SK-N-SH treated with all-trans-retinoic acid at 6 μM for 48 hours (cell line): ENCODE results near the gene TLE4.

Source experiments
- ATAC-seq: fragments of 200-7000 bp; cut with Tn5 transposase; 3 replicates; pipeline ENCODE4 v1.9.1; 2020; ENCODE audit warnings: mild to moderate bottlenecking, moderate library complexity
- ARNTL ChIP-seq: fragments of 450-650 bp; formaldehyde crosslinking; IDR thresholded peaks from 2 replicates; pipeline ENCODE4 v1.5.0; 2020; ENCODE audit warnings: low read depth, mild to moderate bottlenecking, moderate library complexity, borderline replicate concordance
- BACH2 ChIP-seq: fragments of 250-450 bp; sonication (Bioruptor Pico); IDR thresholded peaks from 2 replicates; pipeline ENCODE4 v1.9.0; 2021; ENCODE audit warnings: mild to moderate bottlenecking, borderline replicate concordance
- CREB5 ChIP-seq: fragments of 250-450 bp; sonication (Bioruptor Pico); IDR thresholded peaks from 2 replicates; pipeline ENCODE4 v1.5.1; 2020; ENCODE audit warnings: low read depth, mild to moderate bottlenecking, moderate library complexity
- CSDC2 ChIP-seq: fragments of 250-450 bp; sonication (Bioruptor Pico); IDR thresholded peaks from 2 replicates; pipeline ENCODE4 v1.5.0; 2020; ENCODE audit warnings: mild to moderate bottlenecking, moderate library complexity
- CSRNP3 ChIP-seq: fragments of 250-450 bp; sonication (Bioruptor Pico); IDR thresholded peaks from 2 replicates; pipeline ENCODE4 v1.5.1; 2021; ENCODE audit warnings: mild to moderate bottlenecking, moderate library complexity
- GLIS3 ChIP-seq: fragments of 250-450 bp; sonication (Bioruptor Pico); IDR thresholded peaks from 2 replicates; pipeline ENCODE4 v1.5.0; 2020; ENCODE audit warnings: mild to moderate bottlenecking, moderate library complexity
- ISL1 ChIP-seq: fragments of 250-450 bp; sonication (Bioruptor Pico); IDR thresholded peaks from 2 replicates; pipeline ENCODE4 v2.1.2; 2022; ENCODE audit warnings: mild to moderate bottlenecking, moderate library complexity
- OSR1 ChIP-seq: fragments of 250-450 bp; sonication (Bioruptor Pico); IDR thresholded peaks from 2 replicates; pipeline ENCODE4 v1.8.0; 2022; ENCODE audit warnings: moderate library complexity, mild to moderate bottlenecking, inconsistent platforms
- POU6F1 ChIP-seq: fragments of 250-450 bp; sonication (Bioruptor Pico); IDR thresholded peaks from 2 replicates; pipeline ENCODE4 v1.8.0; 2021; ENCODE audit warnings: low read depth, mild to moderate bottlenecking, moderate library complexity, borderline replicate concordance
- PPARA ChIP-seq: fragments of 250-450 bp; sonication (Bioruptor Pico); IDR thresholded peaks from 2 replicates; pipeline ENCODE4 v1.5.0; 2020; ENCODE audit warnings: mild to moderate bottlenecking, borderline replicate concordance
- RARB ChIP-seq: fragments of 250-450 bp; sonication (Bioruptor Pico); IDR thresholded peaks from 2 replicates; pipeline ENCODE4 v1.8.0; 2021; ENCODE audit warnings: mild to moderate bottlenecking, moderate library complexity
- SNAI2 ChIP-seq: fragments of 250-450 bp; sonication (Bioruptor Pico); IDR thresholded peaks from 2 replicates; pipeline ENCODE4 v1.5.0; 2020; ENCODE audit warnings: mild to moderate bottlenecking, moderate library complexity
- TCF4 ChIP-seq: fragments of 250-450 bp; sonication (Bioruptor Pico); IDR thresholded peaks from 2 replicates; pipeline ENCODE4 v1.8.0; 2021; ENCODE audit warnings: mild to moderate bottlenecking, moderate library complexity, borderline replicate concordance
- TOX ChIP-seq: fragments of 250-450 bp; sonication (Bioruptor Pico); IDR thresholded peaks from 2 replicates; pipeline ENCODE4 v1.8.0; 2021; ENCODE audit warnings: mild to moderate bottlenecking, moderate library complexity, borderline replicate concordance
- TSHZ2 ChIP-seq: fragments of 250-450 bp; sonication (Bioruptor Pico); IDR thresholded peaks from 2 replicates; pipeline ENCODE4 v1.5.0; 2020; ENCODE audit warnings: mild to moderate bottlenecking, moderate library complexity
- ZC3H10 ChIP-seq: fragments of 250-450 bp; sonication (Bioruptor Pico); IDR thresholded peaks from 2 replicates; pipeline ENCODE4 v1.5.1; 2021; ENCODE audit warnings: mild to moderate bottlenecking, moderate library complexity
- ZFP3 ChIP-seq: fragments of 250-450 bp; sonication (Bioruptor Pico); IDR thresholded peaks from 2 replicates; pipeline ENCODE4 v1.5.0; 2020; ENCODE audit warnings: mild to moderate bottlenecking, moderate library complexity
- ZFP30 ChIP-seq: fragments of 450-650 bp; formaldehyde crosslinking; IDR thresholded peaks from 2 replicates; pipeline ENCODE4 v1.5.0; 2022; ENCODE audit warnings: mild to moderate bottlenecking, moderate library complexity
- ZNF565 ChIP-seq: fragments of 450-650 bp; formaldehyde crosslinking; conservative IDR thresholded peaks from 2 replicates; pipeline ENCODE4 v1.5.0; 2020; ENCODE audit warnings: low read depth, mild to moderate bottlenecking, moderate library complexity
- ZNF70 ChIP-seq: fragments of 450-650 bp; formaldehyde crosslinking; IDR thresholded peaks from 2 replicates; pipeline ENCODE4 v1.5.0; 2020; ENCODE audit warnings: mild to moderate bottlenecking, moderate library complexity
- ZNF8 ChIP-seq: fragments of 450-650 bp; formaldehyde crosslinking; IDR thresholded peaks from 2 replicates; pipeline ENCODE4 v1.5.0; 2020; ENCODE audit warnings: mild to moderate bottlenecking, moderate library complexity

The TLE4 gene

GRCh38 chr9:79592726-79593493 is 21.1 kb downstream of the TLE4 start:
- no peak for ATAC-seq
- TF ChIP-seq CSRNP3, result no peak
- TF ChIP-seq RARB (CRISPR knock-in tag), result no peak
- TF ChIP-seq CREB5 (CRISPR knock-in tag), result no peak
- no peak for TF ChIP-seq ZNF70
- no peak for TF ChIP-seq CSDC2
- TF ChIP-seq SNAI2 (CRISPR knock-in tag), result no peak
- no peak for TF ChIP-seq ISL1
- TF ChIP-seq ZC3H10 (CRISPR knock-in tag), result no peak
- TF ChIP-seq TSHZ2 (CRISPR knock-in tag), result no peak

GRCh38 chr9:79598562-79599345 is 27.0 kb downstream of the TLE4 start:
- ATAC-seq, result peak; percentile 78
- TF ChIP-seq ZNF8 (no peak), TCF4 (CRISPR knock-in tag) (no peak), TOX (CRISPR knock-in tag) (no peak), ARNTL (no peak), TSHZ2 (CRISPR knock-in tag) (no peak), SNAI2 (CRISPR knock-in tag) (no peak), ZC3H10 (CRISPR knock-in tag) (no peak), BACH2 (CRISPR knock-in tag) (no peak), CREB5 (CRISPR knock-in tag) (no peak), ZFP3 (CRISPR knock-in tag) (no peak), POU6F1 (CRISPR knock-in tag) (no peak)

- ATAC-seq, result no peak
- TF ChIP-seq CSRNP3 (no peak), ARNTL (no peak), ISL1 (no peak), GLIS3 (CRISPR knock-in tag) (no peak), PPARA (no peak), CREB5 (CRISPR knock-in tag) (no peak), ZNF565 (CRISPR knock-in tag) (no peak), BACH2 (CRISPR knock-in tag) (no peak), OSR1 (CRISPR knock-in tag) (no peak), ZFP3 (CRISPR knock-in tag) (no peak), ZFP30 (CRISPR knock-in tag) (no peak), RARB (CRISPR knock-in tag) (no peak)
These were observed 28.7 kb downstream of the TLE4 start for GRCh38 chr9:79600466-79600865.
